Measurements from ENCODE around the gene DIP2C.

DNA sequence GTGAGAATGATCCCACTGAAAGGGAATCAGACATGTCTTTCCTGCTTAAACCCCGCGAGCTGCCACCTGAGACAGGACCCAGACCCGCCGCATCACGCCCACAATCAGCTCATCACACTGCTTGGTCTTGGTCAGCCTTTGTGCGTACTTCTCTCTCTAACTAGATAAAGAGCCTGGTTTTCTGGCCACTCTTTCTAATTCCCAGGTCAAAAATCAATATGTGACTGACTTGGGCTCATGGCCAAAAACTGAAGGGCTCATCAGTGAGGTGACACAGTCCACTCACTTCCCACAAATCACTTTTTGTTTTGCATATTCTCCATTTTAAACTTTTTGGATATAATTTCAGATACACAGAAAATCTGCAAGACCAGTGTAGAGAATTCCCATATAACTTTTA is 247.3 kb downstream of the DIP2C start:
- no peak for TF ChIP-seq CTCF (IDR thresholded peaks at IDR 0.05)
- TF ChIP-seq POLR2A (IDR thresholded peaks at IDR 0.05): no peak
